ENCODE data around the gene TFDP1. TPM values are rescaled to one million over a fixed set of nuclear protein-coding genes. Genes with fewer than 3 reads are reported as not detected.

TFDP1 gene
- polyA plus RNA-seq, 3 donors = 30.3 to 54.0 (median 37.6) TPM

DNA sequence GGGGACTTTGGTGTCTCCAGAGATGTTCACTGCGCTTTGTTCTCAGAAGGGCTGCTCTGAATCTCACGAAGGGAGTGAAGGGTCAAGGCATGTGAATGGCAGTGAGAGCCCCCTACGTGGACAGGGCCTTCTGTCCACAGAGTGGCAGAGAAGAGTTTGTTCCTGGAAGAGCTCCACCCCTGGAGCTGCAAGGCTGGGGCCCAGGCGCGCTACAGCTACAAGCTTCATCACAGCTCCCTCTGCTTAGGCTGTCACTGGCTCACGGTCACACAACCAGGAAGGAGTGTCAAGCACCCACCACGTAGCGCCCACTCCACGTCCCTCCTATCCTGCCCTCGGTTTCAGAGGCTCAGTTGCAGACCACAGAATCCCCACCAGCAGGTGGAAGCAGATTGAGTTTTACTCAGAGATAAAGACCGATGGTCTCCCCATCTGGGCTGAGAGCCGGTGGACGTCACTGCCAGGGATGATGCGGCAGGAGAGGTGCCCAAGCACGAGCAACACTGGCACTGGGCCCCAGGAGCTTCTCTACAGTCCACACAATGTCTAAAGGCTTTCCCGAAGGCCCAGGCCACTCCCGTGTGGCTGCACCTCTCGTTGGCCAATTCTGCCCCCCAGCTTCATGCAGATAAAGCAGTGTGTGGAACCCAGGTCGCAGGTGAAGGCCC is 23.0 kb upstream of the TFDP1 start:
- 92% methylated on average over 17 of the region's 19 CpGs for WGBS (ENCODE audit: insufficient coverage)
- peaks cover 25 to 26% of the 10 kb centered on the region in 2 donors for H3K4me1 ChIP-seq (ENCODE audit: control insufficient read depth in 1 of 2, insufficient read depth in 2 of 2, low read length in 2 of 2)
- Mint-ChIP-seq H3K27ac (no peak overlapping the region), H3K36me3 (no peaks in the 10 kb centered on the region), H3K27me3 (ENCODE audit: low read depth in 3 of 3) (peaks cover 6 to 17% (median 13%) of the 10 kb centered on the region in 3 donors), H3K4me1 (peaks cover 34% of the 10 kb centered on the region), H3K4me3 (no peak overlapping the region), H3K9me3 (peaks cover 0 to 3% (median 0%) of the 10 kb centered on the region in 7 donors)
- no peaks in the 10 kb centered on the region for H3K79me2 ChIP-seq (ENCODE audit: insufficient read depth, low read length)
- H3K4me3 ChIP-seq (replicated peaks in 1 of 3; ENCODE audit: low read depth in 2 of 3, low read length in 3 of 3) = no peak overlapping the region
- DNase-seq = no peak
- no peaks in the 10 kb centered on the region for H3K27me3 ChIP-seq (ENCODE audit: control insufficient read depth in 2 of 2, insufficient read depth in 2 of 2, low read length in 2 of 2)
- no peaks in the 10 kb centered on the region for H3K36me3 ChIP-seq (replicated peaks in 1 of 2; ENCODE audit: control insufficient read depth in 1 of 2, insufficient read depth in 2 of 2, low read length in 2 of 2)
- no peak overlapping the region for H2AFZ ChIP-seq (ENCODE audit: insufficient read depth, low read depth, low read length, poor library complexity, severe bottlenecking)
- TF ChIP-seq, protein P1, sequence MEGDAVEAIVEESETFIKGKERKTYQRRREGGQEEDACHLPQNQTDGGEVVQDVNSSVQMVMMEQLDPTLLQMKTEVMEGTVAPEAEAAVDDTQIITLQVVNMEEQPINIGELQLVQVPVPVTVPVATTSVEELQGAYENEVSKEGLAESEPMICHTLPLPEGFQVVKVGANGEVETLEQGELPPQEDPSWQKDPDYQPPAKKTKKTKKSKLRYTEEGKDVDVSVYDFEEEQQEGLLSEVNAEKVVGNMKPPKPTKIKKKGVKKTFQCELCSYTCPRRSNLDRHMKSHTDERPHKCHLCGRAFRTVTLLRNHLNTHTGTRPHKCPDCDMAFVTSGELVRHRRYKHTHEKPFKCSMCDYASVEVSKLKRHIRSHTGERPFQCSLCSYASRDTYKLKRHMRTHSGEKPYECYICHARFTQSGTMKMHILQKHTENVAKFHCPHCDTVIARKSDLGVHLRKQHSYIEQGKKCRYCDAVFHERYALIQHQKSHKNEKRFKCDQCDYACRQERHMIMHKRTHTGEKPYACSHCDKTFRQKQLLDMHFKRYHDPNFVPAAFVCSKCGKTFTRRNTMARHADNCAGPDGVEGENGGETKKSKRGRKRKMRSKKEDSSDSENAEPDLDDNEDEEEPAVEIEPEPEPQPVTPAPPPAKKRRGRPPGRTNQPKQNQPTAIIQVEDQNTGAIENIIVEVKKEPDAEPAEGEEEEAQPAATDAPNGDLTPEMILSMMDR (IDR thresholded peaks at IDR 0.05) = no peak
- intact Hi-C loops (cut with micrococcal nuclease) = no loop called here
- H3K9ac ChIP-seq (ENCODE audit: insufficient read depth, low read length, poor library complexity, severe bottlenecking) = no peak overlapping the region
- no peaks in the 10 kb centered on the region for H3K9me3 ChIP-seq (replicated peaks in 1 of 2; ENCODE audit: control insufficient read depth in 1 of 2, insufficient read depth in 1 of 2, low read length in 2 of 2)
- no peak overlapping the region for H3K27ac ChIP-seq (ENCODE audit: low read depth in 1 of 2, low read length in 2 of 2)
- no peaks in the 10 kb centered on the region for H4K20me1 ChIP-seq (ENCODE audit: insufficient read depth, low read length)
- H3K4me2 ChIP-seq (replicated peaks; ENCODE audit: extremely low read depth, low read length, poor library complexity, severe bottlenecking) = no peak overlapping the region

DNA sequence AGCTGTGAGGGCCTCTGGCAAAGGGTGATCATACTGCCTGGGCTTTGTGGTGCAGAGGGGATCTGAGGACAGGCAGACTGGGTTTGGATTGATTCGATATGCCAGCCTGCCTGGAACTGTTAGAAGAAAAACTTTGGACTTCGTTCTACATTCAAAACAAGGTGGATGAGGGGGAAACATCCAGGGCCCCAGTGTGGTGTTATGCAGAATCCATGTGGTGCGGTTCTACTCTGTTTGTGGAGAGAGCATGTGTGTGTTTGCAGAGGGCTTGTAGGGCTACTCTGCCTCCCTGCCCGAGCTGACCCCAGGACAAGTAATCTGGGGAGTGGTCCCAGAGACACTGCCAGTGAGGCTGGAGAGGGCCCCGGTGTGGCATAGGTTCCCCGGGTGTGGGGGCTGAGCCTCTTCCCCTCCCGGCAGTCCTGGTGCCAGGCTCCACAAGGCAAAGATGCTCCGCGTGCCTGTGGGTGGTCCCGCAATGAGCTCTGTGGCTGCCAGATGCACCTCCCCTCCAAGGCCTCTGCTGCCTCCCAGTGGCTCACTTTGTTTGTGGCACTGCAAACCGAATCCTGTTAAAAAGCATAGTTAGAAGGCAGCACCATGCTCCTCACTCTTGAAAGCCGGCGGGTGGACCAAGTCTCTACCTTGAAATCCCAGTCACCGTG is 22.3 kb upstream of the TFDP1 start:
- Histone ChIP-seq H4K20me1 (ENCODE audit: insufficient read depth, low read length) (no peaks in the 10 kb centered on the region), H3K4me1 (ENCODE audit: control insufficient read depth in 1 of 2, insufficient read depth in 2 of 2, low read length in 2 of 2) (peaks cover 20 to 21% of the 10 kb centered on the region in 2 donors), H3K27ac (ENCODE audit: low read depth in 1 of 2, low read length in 2 of 2) (no peak overlapping the region), H3K79me2 (ENCODE audit: insufficient read depth, low read length) (no peaks in the 10 kb centered on the region), H2AFZ (ENCODE audit: insufficient read depth, low read depth, low read length, poor library complexity, severe bottlenecking) (peak overlapping the region; percentile 4), H3K27me3 (ENCODE audit: control insufficient read depth in 2 of 2, insufficient read depth in 2 of 2, low read length in 2 of 2) (no peaks in the 10 kb centered on the region), H3K4me2 (replicated peaks; ENCODE audit: extremely low read depth, low read length, poor library complexity, severe bottlenecking) (no peak overlapping the region), H3K36me3 (replicated peaks in 1 of 2; ENCODE audit: control insufficient read depth in 1 of 2, insufficient read depth in 2 of 2, low read length in 2 of 2) (no peaks in the 10 kb centered on the region), H3K4me3 (replicated peaks in 1 of 3; ENCODE audit: low read depth in 2 of 3, low read length in 3 of 3) (no peak overlapping the region), H3K9me3 (replicated peaks in 1 of 2; ENCODE audit: control insufficient read depth in 1 of 2, insufficient read depth in 1 of 2, low read length in 2 of 2) (no peaks in the 10 kb centered on the region), H3K9ac (ENCODE audit: insufficient read depth, low read length, poor library complexity, severe bottlenecking) (no peak overlapping the region)
- peaks cover 0 to 3% (median 0%) of the 10 kb centered on the region in 7 donors for H3K9me3 Mint-ChIP-seq
- intact Hi-C loops (cut with micrococcal nuclease) = no loop called here
- H3K4me1 Mint-ChIP-seq = peaks cover 28% of the 10 kb centered on the region
- H3K27me3 Mint-ChIP-seq (ENCODE audit: low read depth in 3 of 3) = peaks cover 6 to 17% (median 13%) of the 10 kb centered on the region in 3 donors
- TF ChIP-seq, protein P1 (IDR thresholded peaks at IDR 0.05) = peak; percentile 77
- DNase-seq = peak; percentile 11 to 32 (median 31)
- 21% methylated on average over 13 of the region's 14 CpGs for WGBS (ENCODE audit: insufficient coverage)
- H3K36me3 Mint-ChIP-seq = no peaks in the 10 kb centered on the region
- peak overlapping the region in 2 of 7 donors; percentile 21 to 28 for H3K27ac Mint-ChIP-seq
- no peak overlapping the region for H3K4me3 Mint-ChIP-seq

Data from CD14-positive monocyte (primary cell).